Fibroblast of pulmonary artery (primary cell): ENCODE measurements around the gene TAF3.

Experiments used
- DNase-seq: peaks from one replicate; pipeline ENCODE4 v3.0.0-alpha.2; 2010; ENCODE audit warnings: low read depth
- H3K4me3 ChIP-seq: replicated peaks from 2 replicates; pipeline ENCODE4 v1.5.1; 2011; ENCODE audit warnings: low read depth, mild to moderate bottlenecking, control low read depth, low read length, moderate library complexity
- CTCF ChIP-seq: IDR thresholded peaks from 2 replicates; pipeline ENCODE4 v1.5.1; 2011; ENCODE audit warnings: mild to moderate bottlenecking, control low read depth, low read length, inconsistent platforms; ENCODE audit errors: missing control alignments

Gene TAF3

GRCh38 chr10:8056871-8057331 is 238.6 kb downstream of the TAF3 start:
- no peak for DNase-seq
- no peak for TF ChIP-seq CTCF
- H3K4me3 ChIP-seq, result peak overlapping the region; percentile 53

- no peak for TF ChIP-seq CTCF
- no peak overlapping the region for H3K4me3 ChIP-seq
- no peak for DNase-seq
These were observed 239.4 kb downstream of the TAF3 start for GRCh38 chr10:8057636-8058273.

- TF ChIP-seq CTCF, result no peak
- DNase-seq, result no peak
- no peak overlapping the region for H3K4me3 ChIP-seq
These were observed 240.2 kb downstream of the TAF3 start for GRCh38 chr10:8058274-8059111.

GRCh38 chr10:8059191-8059936 is 241.1 kb downstream of the TAF3 start:
- DNase-seq, result no peak
- no peak overlapping the region for H3K4me3 ChIP-seq
- TF ChIP-seq CTCF, result no peak

GRCh38 chr10:8060010-8060703 is 241.9 kb downstream of the TAF3 start:
- no peak overlapping the region for H3K4me3 ChIP-seq
- DNase-seq, result no peak
- no peak for TF ChIP-seq CTCF

GRCh38 chr10:8060704-8061121 is 242.4 kb downstream of the TAF3 start:
- no peak overlapping the region for H3K4me3 ChIP-seq

More at GRCh38 chr10:8060704-8061121, 242.4 kb downstream of the TAF3 start:
- TF ChIP-seq CTCF, result no peak
- no peak for DNase-seq
